ENCODE data around the gene B3GNT3.

The B3GNT3 gene

DNA sequence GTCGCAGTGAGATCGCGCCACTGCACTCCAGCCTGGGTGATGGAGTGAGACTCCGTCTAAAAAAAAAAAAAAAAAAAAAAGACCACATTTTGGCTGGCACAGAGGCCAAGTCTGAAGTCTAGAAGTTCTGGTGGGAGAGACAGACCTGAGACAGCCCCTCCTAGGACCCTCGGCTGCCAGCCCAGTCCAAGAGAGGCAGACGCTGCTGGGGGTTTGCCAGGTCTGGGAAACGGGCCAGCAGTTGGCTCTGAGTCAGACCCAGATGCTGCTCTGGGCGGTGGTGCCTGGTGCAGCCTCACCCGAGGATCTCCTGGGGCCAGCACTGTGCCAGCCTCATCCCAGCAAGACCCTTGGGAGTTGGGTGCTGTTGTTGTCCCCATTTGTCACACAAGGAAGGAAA is 37.8 kb upstream of the B3GNT3 start:
- peaks cover 14% of the 10 kb centered on the region for H3K79me2 ChIP-seq (ENCODE audit: low read length)

DNA sequence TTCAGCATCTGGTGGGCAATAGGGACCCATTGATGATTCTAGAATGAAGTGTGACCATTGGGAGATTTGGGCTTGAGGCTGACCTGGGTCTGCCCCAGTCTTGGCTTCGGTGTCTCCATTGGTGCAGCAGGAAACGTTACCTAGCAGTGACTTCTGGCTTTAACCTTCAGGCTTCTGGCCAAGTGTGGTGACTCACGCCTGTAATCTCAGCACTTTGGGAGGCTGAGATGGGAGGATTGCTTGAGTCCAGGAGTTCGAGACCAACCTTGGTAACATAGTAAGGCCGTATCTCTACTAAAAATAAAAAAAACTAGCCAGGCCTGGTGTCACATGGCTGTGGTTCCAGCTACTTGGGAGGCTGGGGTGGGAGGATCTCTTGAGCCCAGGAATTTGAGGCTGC is 36.4 kb upstream of the B3GNT3 start:
- H3K36me3 ChIP-seq (replicated peaks; ENCODE audit: low read depth, low read length) = peaks cover 35% of the 10 kb centered on the region
- H3K79me2 ChIP-seq (ENCODE audit: low read length) = peaks cover 5% of the 10 kb centered on the region; the same call in 1 of the 2 replicates
- no peak overlapping the region for H3K9ac ChIP-seq (ENCODE audit: low read length)

More for the DNA sequence above, 37.8 kb upstream of the B3GNT3 start:
- H3K4me2 ChIP-seq (ENCODE audit: low read length) = no peak overlapping the region
- H3K9me3 ChIP-seq (ENCODE audit: insufficient read depth, low read length) = no peaks in the 10 kb centered on the region
- no peaks in the 10 kb centered on the region for H3K27me3 ChIP-seq (ENCODE audit: low read depth, low read length)
- no peak overlapping the region for H3K9ac ChIP-seq (ENCODE audit: low read length)
- H3K36me3 ChIP-seq (replicated peaks; ENCODE audit: low read depth, low read length) = peaks cover 31% of the 10 kb centered on the region
- TF ChIP-seq EZH2phosphoT487 (IDR thresholded peaks at IDR 0.05; ENCODE audit: low read depth) = no peak
- TF ChIP-seq, protein P1, sequence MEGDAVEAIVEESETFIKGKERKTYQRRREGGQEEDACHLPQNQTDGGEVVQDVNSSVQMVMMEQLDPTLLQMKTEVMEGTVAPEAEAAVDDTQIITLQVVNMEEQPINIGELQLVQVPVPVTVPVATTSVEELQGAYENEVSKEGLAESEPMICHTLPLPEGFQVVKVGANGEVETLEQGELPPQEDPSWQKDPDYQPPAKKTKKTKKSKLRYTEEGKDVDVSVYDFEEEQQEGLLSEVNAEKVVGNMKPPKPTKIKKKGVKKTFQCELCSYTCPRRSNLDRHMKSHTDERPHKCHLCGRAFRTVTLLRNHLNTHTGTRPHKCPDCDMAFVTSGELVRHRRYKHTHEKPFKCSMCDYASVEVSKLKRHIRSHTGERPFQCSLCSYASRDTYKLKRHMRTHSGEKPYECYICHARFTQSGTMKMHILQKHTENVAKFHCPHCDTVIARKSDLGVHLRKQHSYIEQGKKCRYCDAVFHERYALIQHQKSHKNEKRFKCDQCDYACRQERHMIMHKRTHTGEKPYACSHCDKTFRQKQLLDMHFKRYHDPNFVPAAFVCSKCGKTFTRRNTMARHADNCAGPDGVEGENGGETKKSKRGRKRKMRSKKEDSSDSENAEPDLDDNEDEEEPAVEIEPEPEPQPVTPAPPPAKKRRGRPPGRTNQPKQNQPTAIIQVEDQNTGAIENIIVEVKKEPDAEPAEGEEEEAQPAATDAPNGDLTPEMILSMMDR (IDR thresholded peaks at IDR 0.05; ENCODE audit: low read depth, low read length) = no peak
- no peak overlapping the region for H2AFZ ChIP-seq (ENCODE audit: low read depth, low read length)
- H3K4me3 ChIP-seq (ENCODE audit: low read length) = no peak overlapping the region
- H3K27ac ChIP-seq (ENCODE audit: low read length) = no peak overlapping the region
- H3K4me1 ChIP-seq (ENCODE audit: low read length) = peaks cover 60% of the 10 kb centered on the region
- no peaks in the 10 kb centered on the region for H4K20me1 ChIP-seq (ENCODE audit: insufficient read depth, low read length)

DNA sequence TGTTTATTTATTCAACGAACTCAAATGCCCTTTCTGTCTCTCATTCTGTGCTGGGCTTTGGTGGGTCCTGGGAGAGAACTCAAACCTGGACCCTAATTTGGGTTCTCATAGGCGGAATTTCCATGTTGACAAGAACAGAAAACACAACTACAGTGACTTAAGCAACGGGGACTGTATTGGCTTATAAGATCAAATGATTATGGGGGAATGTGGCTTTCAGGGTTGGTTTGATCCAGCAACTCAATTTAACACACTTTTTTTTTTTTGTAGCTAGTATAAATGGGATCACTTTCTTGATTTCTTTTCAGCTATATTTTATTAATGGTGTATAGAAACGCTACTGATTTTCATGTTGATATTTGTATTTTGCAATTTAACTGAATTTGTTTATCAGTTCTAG is 33.8 kb upstream of the B3GNT3 start:
- H3K9me3 ChIP-seq (ENCODE audit: insufficient read depth, low read length) = no peaks in the 10 kb centered on the region
- no peak overlapping the region for H3K9ac ChIP-seq (ENCODE audit: low read length)
- no peaks in the 10 kb centered on the region for H3K79me2 ChIP-seq (ENCODE audit: low read length)
- H3K4me3 ChIP-seq (ENCODE audit: low read length) = no peak overlapping the region
- 0 out of 2 replicates have a peak overlapping the region, but pooled peaks have one; percentile 5 for H3K27ac ChIP-seq (ENCODE audit: low read length)
- H3K4me1 ChIP-seq (ENCODE audit: low read length) = peaks cover 22% of the 10 kb centered on the region
- peaks cover 44% of the 10 kb centered on the region for H3K36me3 ChIP-seq (replicated peaks; ENCODE audit: low read depth, low read length)
- H2AFZ ChIP-seq (ENCODE audit: low read depth, low read length) = no peak overlapping the region
- H3K4me2 ChIP-seq (ENCODE audit: low read length) = no peak overlapping the region
- no peaks in the 10 kb centered on the region for H3K27me3 ChIP-seq (ENCODE audit: low read depth, low read length)
- TF ChIP-seq EZH2phosphoT487 (IDR thresholded peaks at IDR 0.05; ENCODE audit: low read depth) = no peak
- TF ChIP-seq, protein P1 (IDR thresholded peaks at IDR 0.05; ENCODE audit: low read depth, low read length) = no peak
- H4K20me1 ChIP-seq (ENCODE audit: insufficient read depth, low read length) = no peaks in the 10 kb centered on the region

More for the DNA sequence above, 36.4 kb upstream of the B3GNT3 start:
- Histone ChIP-seq H3K27ac (ENCODE audit: low read length) (no peak overlapping the region), H3K9me3 (ENCODE audit: insufficient read depth, low read length) (no peaks in the 10 kb centered on the region), H3K27me3 (ENCODE audit: low read depth, low read length) (no peaks in the 10 kb centered on the region), H3K4me1 (ENCODE audit: low read length) (peaks cover 46% of the 10 kb centered on the region), H3K4me2 (ENCODE audit: low read length) (no peak overlapping the region), H4K20me1 (ENCODE audit: insufficient read depth, low read length) (no peaks in the 10 kb centered on the region), H2AFZ (ENCODE audit: low read depth, low read length) (no peak overlapping the region), H3K4me3 (ENCODE audit: low read length) (no peak overlapping the region)
- TF ChIP-seq EZH2phosphoT487 (IDR thresholded peaks at IDR 0.05; ENCODE audit: low read depth) = no peak
- TF ChIP-seq, protein P1 (IDR thresholded peaks at IDR 0.05; ENCODE audit: low read depth, low read length) = no peak

DNA sequence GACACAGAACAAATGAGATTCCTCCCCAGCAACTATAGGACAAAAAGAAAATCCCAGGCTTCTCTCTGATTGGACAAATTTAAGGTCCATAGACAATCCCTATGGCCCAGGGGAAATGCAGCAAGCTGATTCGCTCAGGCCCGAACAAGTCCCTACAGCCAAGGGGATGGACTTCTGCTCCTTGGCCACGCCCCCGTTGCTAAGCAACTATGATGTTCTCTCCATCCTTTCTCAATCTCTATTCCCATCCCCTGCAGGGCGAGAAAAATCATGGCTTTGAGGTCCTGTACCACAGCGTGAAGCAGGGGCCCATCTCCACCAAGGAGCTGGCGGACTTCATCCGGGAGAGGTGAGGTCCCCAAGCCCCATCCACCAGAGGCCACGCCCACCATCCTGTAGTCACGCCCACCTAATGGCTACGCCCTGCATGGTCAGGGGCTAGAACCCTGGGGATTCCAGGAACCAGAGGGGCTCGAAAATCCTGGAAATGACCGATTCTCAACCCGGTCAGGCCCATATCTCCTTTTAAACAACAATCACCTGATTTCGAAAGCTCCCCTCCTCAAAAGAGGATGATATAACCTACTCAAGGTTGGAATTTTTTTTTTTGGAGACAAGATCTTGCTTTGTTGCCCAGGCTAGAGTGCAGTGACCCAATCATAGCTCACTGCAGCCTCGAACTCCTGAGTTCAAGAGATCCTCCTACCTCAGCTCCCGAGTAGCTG is 32.3 kb upstream of the B3GNT3 start:
- Histone ChIP-seq H3K79me2 (ENCODE audit: low read length) (no peaks in the 10 kb centered on the region), H4K20me1 (ENCODE audit: insufficient read depth, low read length) (no peaks in the 10 kb centered on the region), H3K4me2 (ENCODE audit: low read length) (no peak overlapping the region), H3K4me3 (ENCODE audit: low read length) (no peak overlapping the region), H2AFZ (ENCODE audit: low read depth, low read length) (no peak overlapping the region), H3K4me1 (ENCODE audit: low read length) (peaks cover 19% of the 10 kb centered on the region), H3K27ac (ENCODE audit: low read length) (no peak overlapping the region), H3K9me3 (ENCODE audit: insufficient read depth, low read length) (no peaks in the 10 kb centered on the region), H3K27me3 (ENCODE audit: low read depth, low read length) (no peaks in the 10 kb centered on the region), H3K36me3 (replicated peaks; ENCODE audit: low read depth, low read length) (peaks cover 43% of the 10 kb centered on the region), H3K9ac (ENCODE audit: low read length) (no peak overlapping the region)
- TF ChIP-seq, protein P1 (IDR thresholded peaks at IDR 0.05; ENCODE audit: low read depth, low read length) = no peak
- TF ChIP-seq EZH2phosphoT487 (IDR thresholded peaks at IDR 0.05; ENCODE audit: low read depth) = no peak

All from OCI-LY3 (cell line).